GM12878 (cell line): Measurements from ENCODE around the gene ADAMTSL1. TPM values are rescaled to one million over a fixed set of nuclear protein-coding genes. Genes with fewer than 3 reads are reported as not detected.

Source experiments
- ATAC-seq: fragments of 200-7000 bp; cut with Tn5 transposase; 3 replicates; pipeline ENCODE4 v1.9.1; 2020; ENCODE audit warnings: mild to moderate bottlenecking, moderate library complexity
- BruUV-seq: library from RNA; stranded (reverse); fragments of 400-500 nt; replicated peaks from 2 replicates; lab custom pipeline; 2021; lab: Mats Ljungman, UMichigan
- CTCF ChIA-PET: fragments of 300-600 bp; sonication (Branson Sonifier 250); formaldehyde crosslinking; extraction: SDS; loops from one replicate; lab custom pipeline; 2021; ENCODE audit warnings: inconsistent platforms; lab: Yijun Ruan, JAX
- POLR2A ChIA-PET: fragments of 350-600 bp; formaldehyde crosslinking; extraction: SDS; loops from one replicate; lab custom pipeline; 2021; ENCODE audit warnings: inconsistent platforms; lab: Charles Lee
- RAD21 ChIA-PET: fragments of 300-600 bp; sonication (Branson Sonifier 250); formaldehyde crosslinking; loops from one replicate; lab custom pipeline; 2023; ENCODE audit warnings: antibody characterized with exemption; ENCODE audit not compliant: unreplicated experiment; lab: Charles Lee
- SMC1A ChIA-PET: fragments of 300-600 bp; sonication (Branson Sonifier 250); formaldehyde crosslinking; loops from one replicate; lab custom pipeline; 2023; ENCODE audit not compliant: unreplicated experiment, uncharacterized antibody; lab: Charles Lee
- DNase-seq: peaks from one replicate; pipeline ENCODE4 v3.0.0-alpha.2; 2011; ENCODE audit warnings: low read depth, low spot score
- FAIRE-seq: peaks from 3 replicates; lab custom pipeline; 2011; peaks lifted over from hg19 to GRCh38; lab: Jason Lieb, UNC
- H2AFZ ChIP-seq: 2 replicates; pipeline ENCODE4 v1.6.0; 2011; ENCODE audit warnings: low read depth, low read length, control low read depth; ENCODE audit not compliant: control insufficient read depth
- H3K27ac ChIP-seq: 2 replicates; pipeline ENCODE4 v1.5.1; 2011; ENCODE audit warnings: control low read depth; ENCODE audit not compliant: control insufficient read depth, insufficient read depth
- H3K27me3 ChIP-seq, 2 experiments: replicated peaks in 1 of 2; 2 replicates each; pipeline versions ENCODE4 v1.6.0 to v1.6.1; 2011; ENCODE audit warnings: low read length in 1 of 2; ENCODE audit not compliant: control insufficient read depth in 2 of 2, insufficient read depth in 2 of 2
- H3K36me3 ChIP-seq, 2 experiments: 2 replicates each; pipeline ENCODE4 v1.5.1; 2011; ENCODE audit warnings: low read length in 1 of 2; ENCODE audit not compliant: control insufficient read depth in 2 of 2, insufficient read depth in 2 of 2
- H3K4me1 ChIP-seq: 2 replicates; pipeline ENCODE4 v1.6.1; 2011; ENCODE audit warnings: mild to moderate bottlenecking, low read length, moderate library complexity, mixed read lengths; ENCODE audit not compliant: control insufficient read depth, insufficient read depth
- H3K4me2 ChIP-seq: 2 replicates; pipeline ENCODE4 v1.6.0; 2011; ENCODE audit warnings: control low read depth; ENCODE audit not compliant: control insufficient read depth, insufficient read depth
- H3K4me3 ChIP-seq: fragments of 200-600 bp; sonication (generic); 2 replicates; pipeline ENCODE4 v1.5.1; 2016
- H3K79me2 ChIP-seq: 2 replicates; pipeline ENCODE4 v1.6.0; 2011; ENCODE audit warnings: low read length; ENCODE audit not compliant: control insufficient read depth, insufficient read depth
- H3K9ac ChIP-seq: 2 replicates; pipeline ENCODE4 v1.8.0; 2011; ENCODE audit warnings: low read length, control low read depth, mixed read lengths; ENCODE audit not compliant: control insufficient read depth, insufficient read depth
- H3K9me3 ChIP-seq: replicated peaks from 3 replicates; pipeline ENCODE4 v1.5.1; 2011; ENCODE audit warnings: mild to moderate bottlenecking, low read length; ENCODE audit not compliant: control insufficient read depth, insufficient read depth
- H4K20me1 ChIP-seq: 2 replicates; pipeline ENCODE4 v1.6.0; 2011; ENCODE audit not compliant: control insufficient read depth, insufficient read depth
- CBFB ChIP-seq: IDR thresholded peaks from 2 replicates; pipeline ENCODE4 v1.6.1; 2016; ENCODE audit warnings: antibody characterized with exemption, low read depth
- CHD4 ChIP-seq: fragments of 200-600 bp; sonication (generic); IDR thresholded peaks from 2 replicates; pipeline ENCODE4 v1.6.1; 2016; ENCODE audit warnings: mild to moderate bottlenecking
- IKZF2 ChIP-seq, 2 experiments: fragments of 450-650 bp; IDR thresholded peaks; 2 replicates each; pipeline ENCODE4 v1.6.1; 2017; ENCODE audit warnings: mild to moderate bottlenecking in 2 of 2, moderate library complexity in 2 of 2
- IRF4 ChIP-seq: IDR thresholded peaks from 2 replicates; pipeline ENCODE4 v1.6.1; 2011; ENCODE audit warnings: low read depth, low read length
- JUNB ChIP-seq: IDR thresholded peaks from 2 replicates; pipeline ENCODE4 v1.6.1; 2016; ENCODE audit warnings: antibody characterized with exemption, mild to moderate bottlenecking
- POLR2AphosphoS2 ChIP-seq: IDR thresholded peaks from 2 replicates; pipeline ENCODE4 v1.6.1; 2011; ENCODE audit warnings: low read depth, mild to moderate bottlenecking, low read length, improper control_type of control experiment, moderate library complexity
- RCOR1 ChIP-seq: conservative IDR thresholded peaks from 2 replicates; pipeline ENCODE4 v1.6.1; 2012; ENCODE audit warnings: low read depth, low read length, improper control_type of control experiment
- RELA ChIP-seq: fragments of 450-650 bp; IDR thresholded peaks from 2 replicates; pipeline ENCODE4 v1.8.0; 2014; ENCODE audit warnings: borderline replicate concordance; ENCODE audit not compliant: partially characterized antibody
- SMARCA5 ChIP-seq: fragments of 450-650 bp; IDR thresholded peaks from 2 replicates; pipeline ENCODE4 v1.6.1; 2017; ENCODE audit warnings: mild to moderate bottlenecking
- ZBTB11 ChIP-seq: fragments of 450-650 bp; formaldehyde crosslinking; IDR thresholded peaks from 2 replicates; pipeline ENCODE4 v1.5.0; 2022; ENCODE audit warnings: mild to moderate bottlenecking, missing genetic modification characterization
- ZNF207 ChIP-seq: fragments of 450-650 bp; IDR thresholded peaks from 2 replicates; pipeline ENCODE4 v1.6.1; 2014; ENCODE audit warnings: antibody characterized with exemption, mild to moderate bottlenecking, borderline replicate concordance
- WGBS: methylation state at CpG from one replicate; pipeline ENCODE4 v1.1.6; 2016; ENCODE audit warnings: low lambda C conversion rate; ENCODE audit not compliant: insufficient replicate concordance, insufficient coverage; ENCODE audit errors: missing lambda C conversion rate; 5-methylcytosine and 5-hydroxymethylcytosine counted together
- in situ Hi-C: fragments of 300-500 bp; cut with MboI; formaldehyde crosslinking; loops from 9 replicates; pipeline ENCODE4 v1.14.3; 2018; ENCODE audit warnings: mixed read lengths
- intact Hi-C: fragments of 100-400 bp; cut with micrococcal nuclease; formaldehyde crosslinking; loops from one replicate; pipeline ENCODE4 v1.14.2; 2022; ENCODE audit not compliant: unreplicated experiment
- polyA plus RNA-seq, 11 experiments: library from polyadenylated mRNA; depleted of rRNA in 4 of 11; unstranded in 6 of 11; stranded (reverse) in 5 of 11; fragments of >200 nt; fragmentation: Nextera tagmentation in 4 of 11; fragmentation: Illumina TruSeq in 1 of 11; extraction: Ambion mirVana in 4 of 11; extraction: Trizol in 1 of 11; gene quantifications; 1 replicate in 1 of 11; 2 replicates in 10 of 11; pipeline versions ENCODE4 v1.2.1 to v1.2.3, GENCODE V29; 2011 to 2016; ENCODE audit warnings: inconsistent platforms in 2 of 11, missing spikeins in 2 of 11, low read depth in 1 of 11
- total RNA-seq, 4 experiments: library from RNA; depleted of rRNA in 3 of 4; stranded (reverse); fragments of >200 nt in 3 of 4; fragmentation: Illumina TruSeq in 1 of 4; extraction: Trizol in 1 of 4; gene quantifications; 2 replicates each; pipeline versions ENCODE4 v1.2.1 to v1.2.3, GENCODE V29; 2013 to 2021

ADAMTSL1 gene
- total and polyA plus RNA-seq, 10 of the 15 experiments (the other 5 are each of a cell fraction or from before 2014, with no cell fraction given): 0.01 to 0.10 (median 0.07) TPM; not detected in 6

- no TSS peak for BruUV-seq
- Histone ChIP-seq H3K4me1 (no peaks in the 10 kb centered on the region), H3K4me2 (no peak overlapping the region), H3K27ac (no peak overlapping the region), H2AFZ (no peak overlapping the region), H3K9me3 (no peaks in the 10 kb centered on the region), H3K79me2 (no peaks in the 10 kb centered on the region), H3K27me3 (no peaks in the 10 kb centered on the region), H3K9ac (no peak overlapping the region), H4K20me1 (no peaks in the 10 kb centered on the region), H3K36me3 (no peaks in the 10 kb centered on the region), H3K4me3 (no peak overlapping the region)
- ATAC-seq: no peak
- TF ChIP-seq ZBTB11 (CRISPR knock-in tag): no peak
- no peak for TF ChIP-seq JUNB
- no peak for TF ChIP-seq CBFB
- no peak for TF ChIP-seq ZNF207
- no peak for TF ChIP-seq SMARCA5
- no peak for TF ChIP-seq IRF4
- no peak for TF ChIP-seq IKZF2 (IDR thresholded peaks at IDR 0.05)
- TF ChIP-seq RCOR1: no peak
- TF ChIP-seq CHD4: no peak
- TF ChIP-seq POLR2AphosphoS2: no peak
- no peak for TF ChIP-seq RELA
- ChIA-PET CTCF (interaction anchor here (0.6 kb wide), 1 partner anchor 30 kb away, joined by 3 read pairs; no protein-coding TSS in a partner anchor), SMC1A (no interaction called here), RAD21 (no interaction called here), POLR2A (no interaction called here)
- FAIRE-seq: no peak
- WGBS: 13% methylated on average over 4 of the region's 4 CpGs
- intact Hi-C loops: no loop called here
- in situ Hi-C loops: loop anchor here (10.0 kb wide), 1 partner anchor 58 kb away; no protein-coding TSS in a partner anchor
- no peak for DNase-seq
Observed at GRCh38 chr9:18472841-18473251, 1.1 kb upstream of the ADAMTSL1 start.
